HG02885 (cell line): Measurements from ENCODE around the gene FSTL4.

Experiments used
- ATAC-seq: cut with Tn5 transposase; IDR thresholded peaks from one replicate; pipeline ENCODE4 v1.9.1; 2021; ENCODE audit warnings: mild to moderate bottlenecking; ENCODE audit not compliant: unreplicated experiment, poor library complexity

Gene FSTL4

DNA sequence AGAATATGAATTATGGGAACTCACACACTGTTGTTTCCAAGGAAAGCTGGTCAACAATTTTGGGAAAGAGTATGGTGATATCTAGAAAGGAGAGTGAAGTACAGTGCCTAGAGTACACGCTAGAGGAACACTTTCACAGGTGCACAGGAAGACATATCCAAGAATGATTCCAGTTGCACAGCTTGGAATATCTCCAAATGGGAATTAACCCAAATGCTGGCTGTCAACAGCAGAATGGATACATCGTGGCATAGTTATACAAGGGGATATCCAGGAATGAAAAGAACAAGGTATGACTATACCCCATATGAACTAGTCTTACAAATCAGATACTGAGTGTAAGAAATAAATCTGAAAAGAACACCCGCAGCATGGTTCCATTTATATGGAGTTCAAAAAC is 231.3 kb downstream of the FSTL4 start:
- no peak for ATAC-seq

DNA sequence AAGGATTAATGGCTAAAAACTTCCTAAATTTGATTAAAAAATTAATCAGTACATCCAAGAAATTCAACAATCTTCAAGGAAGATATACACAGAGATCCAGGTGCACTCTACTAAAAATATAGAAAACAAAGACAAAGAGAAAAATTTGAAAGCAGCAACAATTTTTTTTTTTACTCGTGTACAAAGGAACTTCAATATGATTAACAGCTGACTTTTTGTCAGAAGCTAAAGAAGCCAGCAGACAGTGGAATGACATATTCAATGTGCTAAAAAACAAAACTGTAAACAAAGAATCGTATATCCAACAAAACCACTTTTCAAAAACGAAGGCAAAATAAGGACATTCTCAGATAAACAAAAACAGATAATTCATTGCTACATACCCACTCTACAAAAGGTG is 234.6 kb downstream of the FSTL4 start:
- no peak for ATAC-seq

DNA sequence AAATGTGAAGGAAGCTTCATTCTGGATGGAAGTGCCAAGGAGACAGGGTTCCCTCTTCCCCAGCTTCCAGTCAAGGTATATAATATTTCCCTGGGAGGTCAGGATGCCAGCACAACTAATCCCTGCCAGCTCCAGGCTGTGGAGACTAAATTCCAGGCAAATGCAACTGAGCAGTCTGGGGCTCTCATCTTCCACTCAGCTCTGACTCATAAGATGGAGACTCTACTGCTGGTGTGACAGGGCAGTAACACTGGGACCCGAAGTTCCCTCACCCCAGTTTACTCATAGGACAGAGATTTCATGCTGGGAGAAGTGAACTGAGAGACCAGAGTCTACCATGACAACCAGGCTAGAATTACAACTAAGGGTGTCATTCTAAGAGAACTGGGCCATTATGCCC is 235.4 kb downstream of the FSTL4 start:
- ATAC-seq: no peak

DNA sequence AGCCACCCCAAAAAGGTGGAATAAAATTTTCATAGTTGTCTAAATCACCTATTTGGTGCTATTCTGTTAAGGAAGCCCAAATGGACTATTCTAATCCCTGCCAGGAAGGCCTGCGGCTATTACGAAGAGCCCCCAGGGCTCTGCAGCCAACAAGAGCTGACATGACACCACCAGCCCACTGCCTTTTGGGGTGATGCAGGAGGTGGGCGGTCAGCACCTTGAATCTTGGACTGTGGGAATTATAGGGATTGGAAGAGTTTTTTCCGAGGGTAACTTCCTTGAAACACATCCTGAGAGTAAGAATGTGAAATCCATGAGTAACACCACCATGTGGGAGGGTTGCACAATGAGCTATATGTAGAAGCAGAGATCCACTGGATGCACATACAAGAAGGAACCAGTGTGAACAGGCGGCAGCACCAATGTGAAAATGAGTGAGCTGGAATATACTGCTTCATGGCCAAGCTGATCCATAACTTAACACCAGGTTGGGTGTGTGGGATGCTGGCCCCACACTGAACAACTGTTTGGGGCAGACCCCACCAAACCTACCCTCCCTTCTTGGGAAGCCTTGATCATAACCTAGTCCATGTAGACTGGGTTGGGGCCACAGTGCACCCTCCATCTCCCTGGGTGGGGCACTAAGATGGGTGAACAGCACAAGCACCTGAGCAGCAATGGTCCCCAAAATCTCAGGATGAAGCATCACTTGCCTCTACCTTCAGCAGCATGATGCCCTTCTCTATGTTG is 239.0 kb downstream of the FSTL4 start:
- no peak for ATAC-seq

DNA sequence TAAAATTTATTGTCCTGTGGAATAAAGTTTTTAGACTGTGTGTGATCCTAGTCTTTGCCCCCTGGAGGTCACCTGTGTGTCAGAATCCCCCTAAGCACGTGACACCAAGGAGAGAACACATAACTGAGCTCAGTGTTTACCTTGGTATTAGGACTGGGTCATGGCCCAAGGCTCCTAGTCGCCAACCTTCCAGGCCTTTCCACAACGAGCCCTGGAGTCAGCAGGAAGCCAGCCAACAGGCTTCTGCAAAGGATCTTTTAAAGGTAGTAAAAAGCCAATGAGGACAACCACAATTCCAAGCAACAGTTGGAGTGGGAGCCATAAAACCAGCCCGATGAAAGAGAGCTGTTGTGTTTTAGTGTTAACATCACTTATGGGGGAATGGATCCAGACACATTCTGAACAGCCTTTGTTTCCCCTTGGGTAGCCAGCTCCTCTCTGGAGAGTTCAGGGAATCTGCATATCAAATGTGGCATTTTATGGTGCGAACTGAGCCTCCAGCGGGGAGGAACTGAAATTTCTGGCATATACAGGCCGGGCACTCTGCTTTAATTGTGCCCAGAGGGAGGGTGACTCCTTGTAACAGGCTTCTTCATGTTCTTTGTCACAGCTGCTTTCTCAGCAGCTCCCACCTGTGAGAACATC is 239.9 kb downstream of the FSTL4 start:
- no peak for ATAC-seq

DNA sequence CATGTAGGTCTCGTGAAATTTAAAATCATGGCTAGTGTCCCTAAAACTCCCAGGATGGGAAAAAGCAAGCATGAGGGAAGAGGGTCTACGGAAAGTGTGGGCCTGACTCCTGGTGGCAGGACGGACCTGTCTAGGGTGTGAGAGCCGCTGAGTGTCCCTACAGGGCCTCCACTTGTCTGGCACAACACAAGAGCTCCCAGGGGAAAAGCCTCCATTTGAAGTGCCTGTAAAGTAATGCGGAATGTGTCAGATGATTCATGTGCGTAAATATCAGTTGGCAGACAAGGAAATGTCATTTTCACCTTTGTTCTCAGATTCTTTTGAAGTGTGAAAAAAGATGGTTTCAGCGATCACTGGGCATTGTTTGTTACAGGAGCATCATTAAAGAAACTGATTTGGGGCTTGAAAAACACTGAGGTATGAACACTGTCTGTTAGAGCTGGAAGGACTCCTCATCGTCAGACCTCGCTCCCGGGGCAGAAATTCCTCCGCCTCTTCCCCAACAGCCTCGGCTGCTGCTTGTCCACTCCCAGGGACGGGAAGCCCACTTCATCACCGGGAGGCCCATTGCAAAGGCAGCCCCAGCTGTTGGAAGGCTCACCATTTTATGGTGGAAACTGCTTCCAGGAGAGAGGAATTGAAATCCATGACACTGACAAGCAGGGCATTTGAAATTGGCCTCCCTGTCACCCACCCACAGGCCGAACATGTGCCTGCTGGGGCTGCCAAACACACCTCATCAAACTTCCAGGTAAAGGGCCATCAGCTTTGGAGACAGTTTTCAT is 240.8 kb downstream of the FSTL4 start:
- no peak for ATAC-seq

DNA sequence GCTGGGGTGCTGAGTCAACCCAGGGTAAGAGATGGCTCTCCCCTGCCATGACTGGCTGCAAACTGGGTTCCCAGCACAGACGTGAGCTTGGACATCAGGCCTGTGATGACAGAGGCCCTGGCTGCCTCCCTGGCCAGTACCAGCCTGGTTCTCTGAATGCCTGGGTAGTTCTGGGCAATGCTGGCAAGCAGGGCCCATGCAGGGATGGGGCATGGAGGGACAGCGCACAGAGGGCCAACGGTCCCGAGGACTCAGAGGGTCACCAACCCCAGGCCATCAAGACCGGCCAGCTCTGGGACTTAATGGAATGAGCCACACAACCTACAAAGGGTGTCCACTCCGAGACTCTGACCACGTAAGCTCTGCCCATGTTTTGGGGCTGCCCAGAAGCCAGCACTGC is 241.4 kb downstream of the FSTL4 start:
- no peak for ATAC-seq

DNA sequence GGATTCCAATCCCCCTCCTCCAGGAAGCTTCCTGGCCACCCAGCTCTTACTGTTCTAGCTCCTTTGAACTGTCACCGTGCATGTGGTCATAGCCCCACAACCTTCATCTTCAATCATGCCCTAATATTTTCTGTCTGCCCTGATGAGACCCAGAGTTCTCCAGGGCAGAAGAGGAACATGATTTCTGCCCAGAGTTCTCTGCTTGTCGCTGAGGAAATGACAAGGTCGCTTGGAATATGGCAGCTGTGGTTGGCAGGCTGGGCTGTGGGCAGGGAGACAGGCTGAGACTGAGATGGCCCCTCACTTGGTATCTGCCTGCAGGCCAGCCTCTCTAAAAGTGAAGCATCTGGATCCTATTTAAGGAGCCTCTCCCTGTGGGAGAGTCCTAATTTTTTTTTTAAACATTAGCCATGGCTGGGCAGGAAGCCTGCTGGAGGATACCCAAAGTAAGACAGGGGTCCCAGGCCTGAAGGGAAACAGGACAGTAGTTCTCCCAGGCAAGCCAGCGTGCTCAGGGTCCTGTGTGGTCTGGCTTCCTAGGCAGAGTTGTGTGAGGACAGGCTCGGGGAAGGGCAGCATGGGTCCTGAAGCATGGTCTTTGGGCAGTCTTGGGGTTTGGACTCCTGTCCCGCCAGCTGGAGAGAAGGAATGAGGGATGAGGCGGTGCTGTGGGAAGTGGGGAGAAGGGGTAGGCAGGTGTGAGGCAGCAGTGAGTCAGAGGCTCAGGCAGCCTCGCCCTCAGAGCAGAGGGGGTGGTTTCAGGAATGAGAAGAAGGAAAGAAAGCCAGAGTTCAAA is 242.1 kb downstream of the FSTL4 start:
- no peak for ATAC-seq

DNA sequence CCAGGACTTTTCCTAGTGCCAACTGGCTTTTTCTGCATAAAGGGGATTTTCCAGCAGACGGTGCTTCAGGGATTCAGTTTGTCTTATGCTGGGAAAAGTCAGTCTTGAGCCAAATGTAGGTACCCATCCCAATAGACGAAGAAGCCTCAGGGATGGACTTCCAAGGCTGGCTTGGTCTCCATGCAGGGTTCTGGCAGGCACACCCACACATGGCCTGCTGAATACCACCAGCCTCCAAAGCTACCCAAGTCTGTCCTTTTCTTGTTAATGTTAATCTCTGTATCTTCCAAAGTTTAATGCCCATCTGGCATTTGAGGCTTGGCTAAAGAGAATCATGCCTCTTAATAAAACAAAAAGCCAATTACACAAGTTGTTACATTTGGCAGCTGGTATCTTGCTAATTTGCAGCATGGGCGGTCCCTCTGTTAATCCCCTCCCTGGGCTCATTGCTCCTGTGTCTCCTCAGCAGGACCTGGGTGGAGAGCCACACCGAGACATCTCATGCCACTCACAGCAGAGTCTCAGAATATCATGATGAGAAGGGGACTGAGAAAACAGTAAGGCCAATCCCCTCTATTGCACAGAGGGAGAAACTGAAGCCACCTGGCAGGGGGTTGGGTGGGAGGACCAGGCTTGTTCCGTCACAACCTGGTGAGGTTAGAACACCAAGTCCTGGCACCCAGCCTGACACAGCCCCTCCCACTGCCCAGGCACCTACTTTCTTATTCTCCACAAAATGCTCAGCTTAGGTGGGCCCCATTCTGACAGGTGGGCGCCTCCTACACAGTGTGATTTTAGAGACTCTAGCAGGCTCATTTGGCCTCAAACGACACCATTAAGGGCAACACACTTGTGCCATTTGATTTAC is 243.2 kb downstream of the FSTL4 start:
- no peak for ATAC-seq

DNA sequence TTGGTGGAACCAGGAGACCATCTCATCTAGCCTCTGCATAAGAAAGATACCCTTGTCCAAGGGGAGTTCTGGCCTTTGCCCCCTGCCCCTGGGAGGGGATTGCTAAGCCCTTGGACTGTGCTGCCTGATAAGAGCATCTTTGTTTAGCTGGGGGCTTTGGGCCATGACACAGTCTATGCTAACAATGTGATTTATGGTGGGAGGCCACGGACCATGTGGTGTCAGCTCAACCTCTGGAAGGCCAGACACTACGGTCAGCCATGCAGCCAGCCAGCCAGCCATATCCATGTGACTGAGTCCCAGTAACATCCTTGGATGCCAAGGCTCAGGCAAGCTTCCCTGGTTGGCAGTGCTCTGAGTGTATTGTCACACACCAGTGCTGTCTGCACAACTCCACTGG is 244.4 kb downstream of the FSTL4 start:
- ATAC-seq: no peak

DNA sequence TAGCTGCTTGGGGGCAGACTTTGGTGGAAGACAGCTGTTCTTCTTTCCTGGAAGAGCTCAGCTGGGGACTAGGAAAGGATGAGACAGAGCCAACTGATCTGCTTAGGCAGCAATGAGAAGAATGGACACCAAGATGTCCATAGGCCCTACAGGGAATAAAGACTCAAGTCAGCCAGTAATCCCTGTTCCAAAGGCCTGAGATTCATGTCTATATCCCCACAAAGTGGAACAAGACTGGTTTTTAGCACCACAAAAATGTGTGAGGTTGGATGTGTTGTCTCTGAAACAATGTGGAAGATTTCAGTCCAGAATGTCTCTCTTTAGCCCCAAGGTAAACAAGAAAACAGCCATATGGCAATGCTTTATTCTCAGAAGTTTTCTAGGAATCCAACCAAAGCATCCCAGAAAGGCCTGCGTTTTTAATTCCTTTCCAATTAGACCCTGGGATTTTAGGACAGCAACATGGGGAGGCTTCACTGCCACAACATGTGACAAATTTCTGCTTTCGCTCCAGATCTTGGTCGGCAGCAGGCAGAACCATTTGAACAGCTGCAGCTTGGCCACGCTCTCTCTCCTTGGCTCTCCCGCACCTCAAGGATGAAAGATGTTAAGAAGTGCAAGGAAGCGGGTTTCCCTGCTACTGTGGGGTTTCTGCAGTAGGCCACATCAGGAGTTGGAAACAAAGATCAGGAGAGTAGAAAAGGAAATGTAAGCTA is 245.1 kb downstream of the FSTL4 start:
- no peak for ATAC-seq

DNA sequence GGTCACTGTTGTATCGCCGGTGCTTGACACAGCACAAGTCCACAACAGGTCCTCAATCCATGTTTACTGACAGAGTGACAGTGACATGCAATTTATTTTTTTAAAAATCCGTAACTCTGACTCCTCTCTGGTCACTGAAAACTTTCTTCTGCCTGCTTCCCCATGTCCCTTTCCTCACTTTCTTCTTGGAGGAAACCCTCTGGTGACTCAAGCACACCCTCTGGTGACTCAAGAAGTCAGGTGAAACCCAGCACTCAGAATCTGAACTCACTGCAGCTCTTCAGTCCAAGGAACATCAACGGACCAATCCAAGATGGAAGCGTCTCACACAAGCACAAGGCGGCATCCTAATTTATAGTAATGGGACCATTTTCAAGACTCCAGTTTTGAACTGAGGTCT is 245.9 kb downstream of the FSTL4 start:
- no peak for ATAC-seq

DNA sequence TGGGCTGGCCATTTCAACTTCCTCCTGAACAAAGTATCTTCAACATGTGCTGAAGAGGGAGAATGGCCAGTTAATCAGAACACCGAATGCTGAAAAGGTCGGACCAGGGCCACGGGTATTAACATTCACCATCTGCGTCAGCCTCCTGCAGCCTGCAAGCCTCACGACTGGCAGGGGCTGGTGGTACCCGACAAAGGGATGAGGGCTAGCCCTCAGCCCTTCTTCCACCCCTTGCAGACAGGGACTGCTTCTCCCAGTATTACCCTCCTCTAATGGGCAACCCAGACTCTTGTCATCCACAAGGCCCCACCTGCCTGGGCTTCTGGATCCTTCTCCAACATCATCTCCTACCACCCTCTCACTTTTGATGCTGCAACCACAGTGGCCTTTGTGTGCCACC is 246.6 kb downstream of the FSTL4 start:
- no peak for ATAC-seq

DNA sequence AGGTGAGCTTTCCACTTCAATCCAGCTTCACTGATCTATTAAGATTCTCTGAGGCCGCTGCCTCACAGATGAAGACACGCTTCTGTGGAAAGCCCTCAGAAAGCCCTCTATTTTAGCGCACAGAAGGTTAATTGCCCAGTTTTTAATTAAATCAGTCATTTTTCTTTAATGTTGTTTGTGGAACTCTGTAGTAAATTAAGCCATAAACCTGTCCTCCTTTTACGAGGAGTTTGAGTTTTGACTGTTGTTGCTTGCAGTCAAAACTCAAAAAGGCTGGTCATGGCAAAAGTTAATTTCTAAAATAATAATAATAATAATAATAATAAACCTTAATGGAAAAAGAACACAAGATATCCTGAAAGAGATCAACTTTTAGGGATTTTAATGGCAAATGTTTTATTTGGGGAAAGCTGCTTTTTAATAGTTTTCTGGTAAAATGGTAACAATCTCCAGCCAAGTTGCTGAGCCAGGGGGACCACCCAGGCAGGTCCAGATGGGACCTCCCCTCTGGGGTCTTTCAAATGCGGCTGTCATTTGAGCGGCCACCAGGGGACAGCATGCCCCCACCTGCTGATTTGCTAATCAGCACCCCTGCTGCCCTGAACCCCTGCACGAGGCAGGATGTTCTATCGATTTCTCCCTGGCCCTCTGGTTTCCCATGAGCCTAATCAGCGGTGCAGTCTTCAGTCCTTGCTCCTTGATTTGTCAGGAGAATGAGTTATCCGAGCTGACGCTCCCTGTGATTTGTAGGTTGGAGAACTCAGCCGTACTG is 247.2 kb downstream of the FSTL4 start:
- ATAC-seq: no peak

DNA sequence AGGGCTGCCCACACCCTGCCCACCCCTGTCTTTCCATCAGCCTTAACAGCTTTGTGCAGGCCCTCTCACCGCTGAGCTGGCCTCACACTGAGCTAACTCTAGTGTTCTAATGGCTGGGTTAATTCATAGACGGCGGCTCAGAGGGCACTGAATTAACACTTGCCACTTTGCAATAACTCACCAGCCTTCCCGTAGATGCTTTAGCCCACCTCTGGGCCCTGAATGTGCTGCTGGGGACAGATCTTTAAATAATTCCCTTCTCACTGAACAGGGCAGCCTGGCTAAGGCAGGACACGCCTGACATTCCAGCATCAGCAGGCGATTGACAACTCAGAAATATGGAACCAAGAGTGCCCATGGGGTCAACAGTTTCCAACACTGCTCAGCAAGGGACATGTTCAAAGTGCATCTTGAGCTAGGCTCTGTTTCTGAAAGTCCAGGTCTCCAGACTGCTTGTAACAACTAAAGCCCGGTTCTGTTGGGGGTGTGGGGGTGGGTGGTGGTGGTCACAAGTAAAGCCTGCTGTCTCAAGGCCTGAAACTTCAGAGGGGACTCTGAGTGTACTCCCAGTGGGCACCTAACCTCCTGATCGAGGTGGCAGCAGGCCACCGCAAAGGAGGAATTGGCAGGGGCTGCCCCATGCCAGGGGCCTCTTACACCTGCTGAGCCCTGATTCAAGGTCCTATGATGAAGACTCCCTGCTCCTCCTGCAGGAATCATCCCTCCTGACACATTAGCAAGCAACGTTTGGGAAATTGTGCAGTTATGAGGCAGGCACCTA is 248.3 kb downstream of the FSTL4 start:
- no peak for ATAC-seq

DNA sequence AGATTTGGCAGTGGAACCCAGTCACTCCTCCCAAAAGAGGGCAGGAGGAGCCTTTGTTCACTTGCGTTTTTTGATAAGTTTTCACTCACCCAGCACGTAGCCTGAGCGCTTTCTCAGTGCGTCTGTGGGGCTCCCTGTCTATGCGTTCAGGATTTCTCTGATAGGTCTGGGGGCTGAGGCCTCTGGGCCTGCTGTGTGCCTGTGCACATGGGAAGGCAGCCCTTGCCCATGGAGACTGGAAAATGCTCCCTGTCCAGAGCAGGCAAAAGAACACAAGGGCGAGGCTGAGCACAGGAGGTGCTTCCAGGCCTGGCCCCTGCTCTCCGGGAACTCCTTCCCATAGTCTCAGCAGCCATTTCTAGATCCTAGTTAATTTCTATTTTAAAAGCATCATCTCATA is 249.9 kb downstream of the FSTL4 start:
- no peak for ATAC-seq

DNA sequence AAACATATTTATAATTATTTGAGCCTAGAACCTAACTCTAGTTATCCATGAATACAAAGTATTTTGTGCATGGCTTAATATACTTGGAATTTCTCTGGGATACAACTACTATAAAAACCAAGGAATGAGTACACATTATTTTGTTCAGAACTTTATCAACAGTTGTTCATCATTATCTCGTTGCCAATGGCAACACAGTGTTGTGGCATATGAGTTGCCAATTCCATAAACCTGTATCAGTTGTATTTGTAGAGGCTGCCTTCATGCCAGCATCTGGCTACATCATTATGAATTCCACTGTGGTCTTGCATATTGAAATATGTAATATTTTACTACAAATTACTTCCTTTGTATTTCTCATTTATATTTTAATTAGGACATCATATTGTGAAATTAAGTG is 250.4 kb downstream of the FSTL4 start:
- no peak for ATAC-seq
